HG03064 (cell line): ENCODE data around the gene EML5.
"Not testable (repeated sequence)": the region's sequence is repeated elsewhere in the genome, so short reads cannot be mapped to it uniquely, and the experiment has no call there.

Experiments
- ATAC-seq: cut with Tn5 transposase; IDR thresholded peaks from one replicate; pipeline ENCODE4 v1.9.1; 2021; ENCODE audit warnings: low read depth; ENCODE audit not compliant: unreplicated experiment

The EML5 gene

GRCh38 chr14:88804477-88804876, 11.7 kb upstream of the EML5 start:
- no peak for ATAC-seq

GRCh38 chr14:88804035-88804434, 11.3 kb upstream of the EML5 start:
- no peak for ATAC-seq

- ATAC-seq, result no peak
These were observed 9.8 kb upstream of the EML5 start for GRCh38 chr14:88802596-88802995.

- ATAC-seq, result no peak
These were observed 6.8 kb upstream of the EML5 start for GRCh38 chr14:88799522-88799921.

GRCh38 chr14:88798156-88798555, 5.4 kb upstream of the EML5 start:
- ATAC-seq, result no peak

- ATAC-seq, result no peak
These were observed 489 bp upstream of the EML5 start for GRCh38 chr14:88793259-88793625.

GRCh38 chr14:88791629-88792472, 902 bp downstream of the EML5 start:
- ATAC-seq, result peak; percentile 8

GRCh38 chr14:88791252-88791621, 1.5 kb downstream of the EML5 start:
- ATAC-seq, result no peak

GRCh38 chr14:88790501-88791251, 2.1 kb downstream of the EML5 start:
- ATAC-seq, result no peak

- ATAC-seq, result not testable (repeated sequence)
These were observed 3.2 kb downstream of the EML5 start for GRCh38 chr14:88789573-88789972.

GRCh38 chr14:88786715-88787114, 6.0 kb downstream of the EML5 start:
- no peak for ATAC-seq

GRCh38 chr14:88785911-88786310, 6.8 kb downstream of the EML5 start:
- ATAC-seq, result no peak

GRCh38 chr14:88775532-88775931, 17.2 kb downstream of the EML5 start:
- ATAC-seq, result no peak

GRCh38 chr14:88770736-88771135, 22.0 kb downstream of the EML5 start:
- ATAC-seq, result no peak

- ATAC-seq, result no peak
These were observed 27.6 kb downstream of the EML5 start for GRCh38 chr14:88765130-88765529.

- ATAC-seq, result no peak
These were observed 38.9 kb downstream of the EML5 start for GRCh38 chr14:88753873-88754272.

- no peak for ATAC-seq
These were observed 41.8 kb downstream of the EML5 start for GRCh38 chr14:88750945-88751344.

GRCh38 chr14:88750413-88750812, 42.3 kb downstream of the EML5 start:
- no peak for ATAC-seq

GRCh38 chr14:88749139-88749538, 43.6 kb downstream of the EML5 start:
- no peak for ATAC-seq

GRCh38 chr14:88748288-88748687, 44.5 kb downstream of the EML5 start:
- no peak for ATAC-seq

- ATAC-seq, result no peak
These were observed 46.7 kb downstream of the EML5 start for GRCh38 chr14:88746052-88746451.

GRCh38 chr14:88737245-88737644, 55.5 kb downstream of the EML5 start:
- ATAC-seq, result no peak
